Stomach smooth muscle (tissue), 2 donors: ENCODE results near the gene HSD11B1.

Experiments used
- H3K27ac ChIP-seq: one replicate; pipeline ENCODE4 v1.7.0; 2013; ENCODE audit warnings: mild to moderate bottlenecking, low read length, inconsistent platforms
- H3K27me3 ChIP-seq, 2 donors: one replicate each; pipeline ENCODE4 v1.7.0; 2013; ENCODE audit warnings: low read length in 2 of 2; ENCODE audit not compliant: insufficient read depth in 2 of 2, control insufficient read depth in 1 of 2
- H3K36me3 ChIP-seq, 2 donors: one replicate each; pipeline ENCODE4 v1.7.0; 2013; ENCODE audit warnings: low read length in 2 of 2; ENCODE audit not compliant: control insufficient read depth in 2 of 2, insufficient read depth in 2 of 2
- H3K4me1 ChIP-seq: one replicate; pipeline ENCODE4 v1.7.0; 2013; ENCODE audit warnings: low read length; ENCODE audit not compliant: control insufficient read depth, insufficient read depth
- H3K4me3 ChIP-seq, 2 donors: one replicate each; pipeline ENCODE4 v1.7.0; 2013; ENCODE audit warnings: low read length in 2 of 2
- H3K9ac ChIP-seq, 2 donors: one replicate each; pipeline ENCODE4 v1.7.0; 2013; ENCODE audit warnings: low read length in 2 of 2, mild to moderate bottlenecking in 1 of 2
- H3K9me3 ChIP-seq, 2 donors: one replicate each; pipeline ENCODE4 v1.7.0; 2013; ENCODE audit warnings: low read length in 2 of 2; ENCODE audit not compliant: control insufficient read depth in 2 of 2
- donor health status: healthy.
- donor health status: Pancreatic carcinoma.

The HSD11B1 gene

GRCh38 chr1:209755926-209756614 lies 51.4 kb downstream of the HSD11B1 start, which contains the start of gene TRAF3IP3:
Gene TRAF3IP3, plus strand, starts transcription at chr1:209756053. Its CDS starts 3,987 bp downstream, at chr1:209760040.
- H3K4me1 ChIP-seq, result peaks cover 11% of the 10 kb centered on the region
- no peak within 1 kb of the TSS for H3K9ac ChIP-seq
- no peak within 1 kb of the TSS for H3K4me3 ChIP-seq
- H3K27me3 ChIP-seq, result no peaks in the 10 kb centered on the region
- H3K9me3 ChIP-seq, result no peaks in the 10 kb centered on the region
- no peak within 1 kb of the TSS for H3K27ac ChIP-seq
- no peaks in the 10 kb centered on the region for H3K36me3 ChIP-seq

GRCh38 chr1:209756615-209757445 lies 52.2 kb downstream of the HSD11B1 start:
- Histone ChIP-seq H3K4me3 (no peak overlapping the region), H3K4me1 (peaks cover 11% of the 10 kb centered on the region), H3K36me3 (no peaks in the 10 kb centered on the region), H3K27ac (no peak overlapping the region), H3K9me3 (no peaks in the 10 kb centered on the region), H3K9ac (no peak overlapping the region), H3K27me3 (no peaks in the 10 kb centered on the region)

GRCh38 chr1:209758400-209758799 lies 53.8 kb downstream of the HSD11B1 start:
- Histone ChIP-seq H3K27me3 (no peaks in the 10 kb centered on the region), H3K9ac (no peak overlapping the region), H3K4me1 (peaks cover 11% of the 10 kb centered on the region), H3K27ac (no peak overlapping the region), H3K9me3 (no peaks in the 10 kb centered on the region), H3K4me3 (no peak overlapping the region), H3K36me3 (no peaks in the 10 kb centered on the region)

DNA sequence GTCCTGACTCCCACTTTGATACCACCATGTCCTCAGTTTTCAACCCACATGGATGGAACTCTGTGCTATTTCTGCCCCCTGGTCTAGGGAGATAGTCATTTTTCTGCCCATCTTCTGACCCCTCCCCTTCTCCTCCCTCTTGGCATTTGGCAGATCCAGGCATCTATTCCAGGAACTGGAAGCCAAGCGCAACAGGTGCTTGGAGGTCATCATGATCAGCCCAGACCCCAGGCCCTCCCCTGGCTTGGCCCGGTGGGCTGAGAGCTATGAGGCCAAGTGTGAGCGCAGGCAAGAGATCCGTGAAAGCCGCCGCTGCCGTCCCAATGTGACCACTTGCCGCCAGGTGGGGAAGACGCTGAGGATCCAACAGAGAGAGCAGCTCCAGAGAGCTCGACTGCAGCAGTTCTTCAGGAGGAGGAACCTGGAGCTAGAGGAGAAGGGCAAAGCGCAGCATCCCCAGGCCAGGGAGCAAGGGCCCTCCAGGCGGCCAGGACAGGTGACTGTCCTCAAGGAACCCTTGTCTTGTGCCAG lies 55.2 kb downstream of the HSD11B1 start:
- Histone ChIP-seq H3K27me3 (no peaks in the 10 kb centered on the region), H3K27ac (no peak overlapping the region), H3K9ac (no peak overlapping the region), H3K4me1 (peaks cover 11% of the 10 kb centered on the region), H3K36me3 (no peaks in the 10 kb centered on the region), H3K9me3 (no peaks in the 10 kb centered on the region), H3K4me3 (no peak overlapping the region)

DNA sequence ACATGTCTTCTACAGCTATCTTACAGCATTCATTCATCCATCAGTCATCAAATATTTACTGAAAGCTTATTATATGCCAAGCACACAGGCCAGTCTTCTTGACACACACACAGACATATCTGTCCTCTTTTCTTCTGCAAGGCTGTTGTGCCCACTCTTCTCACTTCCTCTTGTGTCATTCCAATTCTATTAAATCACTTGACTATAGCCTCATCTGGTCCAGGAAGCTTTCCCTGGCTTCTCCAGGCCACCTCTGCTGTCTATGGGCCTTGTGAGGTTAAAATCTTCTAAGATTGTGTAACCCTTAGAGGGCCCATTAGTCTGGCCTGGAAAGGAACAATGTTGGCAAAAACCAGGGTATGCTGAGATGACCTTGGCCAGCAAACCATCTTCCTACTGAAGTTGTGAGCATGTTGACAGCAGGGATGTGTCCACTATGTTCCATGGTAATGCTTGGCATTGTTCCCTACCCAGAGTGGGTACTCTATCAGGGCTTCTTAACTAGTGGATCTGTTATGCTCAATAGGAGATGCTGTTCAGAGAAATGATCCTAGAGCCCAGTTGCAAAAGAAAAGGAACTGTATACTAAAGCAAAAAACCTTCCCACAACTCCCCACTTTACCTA lies 56.5 kb downstream of the HSD11B1 start:
- Histone ChIP-seq H3K27me3 (no peaks in the 10 kb centered on the region), H3K36me3 (no peaks in the 10 kb centered on the region), H3K27ac (no peak overlapping the region), H3K9ac (no peak overlapping the region), H3K4me3 (no peak overlapping the region), H3K9me3 (no peaks in the 10 kb centered on the region), H3K4me1 (peaks cover 9% of the 10 kb centered on the region)

- Histone ChIP-seq H3K36me3 (no peaks in the 10 kb centered on the region), H3K4me3 (no peak overlapping the region), H3K27ac (no peak overlapping the region), H3K4me1 (peaks cover 33% of the 10 kb centered on the region), H3K9me3 (no peaks in the 10 kb centered on the region), H3K9ac (no peak overlapping the region), H3K27me3 (no peaks in the 10 kb centered on the region)
These were observed 61.4 kb downstream of the HSD11B1 start for GRCh38 chr1:209766051-209766450.

DNA sequence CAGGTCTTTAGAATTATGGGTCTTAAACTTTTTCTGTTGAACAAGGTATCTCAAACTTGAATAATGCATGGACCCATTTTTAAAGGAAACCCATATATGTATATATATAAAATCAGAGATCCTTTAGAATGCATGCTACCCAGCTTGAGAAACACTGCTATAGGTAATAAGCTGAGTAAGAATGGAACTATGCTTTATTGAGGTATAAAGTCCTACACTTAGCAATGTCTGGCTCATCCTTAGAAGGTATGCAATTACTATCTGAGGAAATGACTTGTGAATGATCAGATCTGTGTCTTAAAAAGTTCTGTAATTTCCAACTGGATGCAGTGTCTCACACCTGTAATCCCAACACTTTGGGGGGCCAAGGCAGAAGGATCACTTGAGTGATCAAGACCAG lies 62.5 kb downstream of the HSD11B1 start:
- Histone ChIP-seq H3K36me3 (no peaks in the 10 kb centered on the region), H3K4me1 (peaks cover 38% of the 10 kb centered on the region), H3K27me3 (no peaks in the 10 kb centered on the region), H3K4me3 (no peak overlapping the region), H3K9me3 (no peaks in the 10 kb centered on the region), H3K9ac (no peak overlapping the region), H3K27ac (no peak overlapping the region)

DNA sequence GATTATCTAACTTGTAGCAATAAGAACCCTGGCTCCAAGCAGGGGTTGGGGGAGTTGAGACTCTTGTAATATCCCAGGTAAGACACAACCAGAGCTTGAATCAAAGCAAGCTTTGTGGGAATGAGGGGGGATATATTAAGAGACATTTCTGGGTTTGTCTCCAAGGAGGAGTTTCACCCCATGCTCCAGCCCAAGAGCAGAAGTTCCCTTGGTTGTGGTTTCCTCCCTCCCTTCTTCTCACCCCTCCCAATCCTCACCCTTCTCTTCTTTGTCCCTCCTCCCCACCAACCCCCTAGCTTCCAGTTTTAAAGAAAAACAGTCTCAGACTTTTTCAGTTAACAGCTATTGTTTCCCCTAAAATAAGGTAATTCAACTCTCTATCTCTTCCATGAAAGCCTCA lies 63.1 kb downstream of the HSD11B1 start:
- H3K27ac ChIP-seq, result no peak overlapping the region
- no peak overlapping the region for H3K4me3 ChIP-seq
- H3K9ac ChIP-seq, result no peak overlapping the region
- H3K9me3 ChIP-seq, result no peaks in the 10 kb centered on the region
- no peaks in the 10 kb centered on the region for H3K36me3 ChIP-seq
- H3K27me3 ChIP-seq, result no peaks in the 10 kb centered on the region
- H3K4me1 ChIP-seq, result peaks cover 43% of the 10 kb centered on the region

DNA sequence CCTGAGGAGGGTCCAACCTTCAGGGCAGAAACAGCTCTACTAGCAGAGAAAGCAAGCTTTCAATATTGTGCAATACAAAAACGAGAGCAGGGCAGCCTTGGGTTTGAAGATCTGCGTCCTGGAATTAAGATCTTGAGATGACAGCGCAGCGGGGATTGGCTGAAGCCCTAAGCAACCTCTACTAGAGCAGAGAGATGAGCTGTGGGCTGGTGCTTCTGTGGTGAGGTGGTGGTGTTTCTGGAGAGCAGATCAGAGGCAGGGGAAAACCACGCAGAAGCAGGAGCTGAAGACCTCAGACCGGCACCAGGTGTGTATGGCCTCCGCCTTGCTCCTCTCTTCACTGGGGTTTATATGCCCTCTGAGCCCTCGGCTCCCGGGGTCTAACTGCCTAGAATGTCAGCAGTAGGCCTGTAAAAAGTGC lies 63.7 kb downstream of the HSD11B1 start:
- no peaks in the 10 kb centered on the region for H3K27me3 ChIP-seq
- peaks cover 43% of the 10 kb centered on the region for H3K4me1 ChIP-seq
- H3K27ac ChIP-seq, result peak overlapping the region; percentile 93
- H3K4me3 ChIP-seq, result peak overlapping the region; percentile 18 to 57
- no peak overlapping the region for H3K9ac ChIP-seq
- no peaks in the 10 kb centered on the region for H3K9me3 ChIP-seq
- H3K36me3 ChIP-seq, result no peaks in the 10 kb centered on the region

DNA sequence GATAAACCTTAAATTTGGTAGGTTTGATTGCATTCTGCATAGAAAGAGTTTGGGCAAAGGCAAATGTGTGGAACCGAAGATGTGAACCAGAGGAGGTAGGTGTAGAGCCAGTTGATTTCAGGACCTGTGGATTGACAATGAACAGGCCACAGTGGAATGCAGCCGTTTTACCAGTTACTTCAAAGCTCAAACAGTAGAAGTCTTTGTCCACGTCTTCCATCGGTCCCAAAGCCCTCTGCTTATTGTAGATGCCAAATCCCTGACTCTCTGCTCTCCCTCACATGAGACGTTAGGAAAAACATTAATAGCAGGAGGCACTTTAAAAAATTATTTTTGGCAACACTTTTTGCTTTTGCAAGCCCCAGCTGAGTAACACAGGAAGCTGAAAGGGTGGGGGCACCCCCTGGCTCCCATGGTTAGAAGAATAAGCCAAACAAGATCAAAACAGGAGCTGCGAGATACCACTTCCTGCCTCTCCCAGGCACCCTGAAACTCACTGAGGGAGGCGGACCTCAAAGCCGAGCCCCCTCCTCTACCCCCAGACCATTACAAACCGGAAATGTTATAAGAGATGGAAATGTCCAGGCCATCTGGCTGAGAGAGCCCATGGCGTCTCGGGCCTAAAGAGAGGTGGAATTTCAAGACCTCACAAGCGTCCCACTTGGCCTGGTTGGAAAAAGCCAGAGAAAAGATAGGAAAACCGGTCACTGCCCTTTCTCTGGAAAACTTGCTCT lies 64.7 kb downstream of the HSD11B1 start:
- H3K4me3 ChIP-seq, result peak overlapping the region; percentile 18 to 57

More for the DNA sequence above, 64.7 kb downstream of the HSD11B1 start:
- H3K9me3 ChIP-seq, result no peaks in the 10 kb centered on the region
- no peaks in the 10 kb centered on the region for H3K27me3 ChIP-seq
- no peaks in the 10 kb centered on the region for H3K36me3 ChIP-seq
- peak overlapping the region; percentile 48 to 69 for H3K9ac ChIP-seq
- peak overlapping the region; percentile 93 for H3K27ac ChIP-seq
- peaks cover 43% of the 10 kb centered on the region for H3K4me1 ChIP-seq
